HG02885 (cell line): Measurements from ENCODE around the gene RABEPK.
A peak's percentile ranks its signal among the peaks of the same experiment; 100 is the strongest.
"Not testable (repeated sequence)": the region's sequence is repeated elsewhere in the genome, so short reads cannot be mapped to it uniquely, and the experiment has no call there.

Experiments used
- ATAC-seq: cut with Tn5 transposase; IDR thresholded peaks from one replicate; pipeline ENCODE4 v1.9.1; 2021; ENCODE audit warnings: mild to moderate bottlenecking; ENCODE audit not compliant: unreplicated experiment, poor library complexity

RABEPK gene, protein sequence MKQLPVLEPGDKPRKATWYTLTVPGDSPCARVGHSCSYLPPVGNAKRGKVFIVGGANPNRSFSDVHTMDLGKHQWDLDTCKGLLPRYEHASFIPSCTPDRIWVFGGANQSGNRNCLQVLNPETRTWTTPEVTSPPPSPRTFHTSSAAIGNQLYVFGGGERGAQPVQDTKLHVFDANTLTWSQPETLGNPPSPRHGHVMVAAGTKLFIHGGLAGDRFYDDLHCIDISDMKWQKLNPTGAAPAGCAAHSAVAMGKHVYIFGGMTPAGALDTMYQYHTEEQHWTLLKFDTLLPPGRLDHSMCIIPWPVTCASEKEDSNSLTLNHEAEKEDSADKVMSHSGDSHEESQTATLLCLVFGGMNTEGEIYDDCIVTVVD

DNA sequence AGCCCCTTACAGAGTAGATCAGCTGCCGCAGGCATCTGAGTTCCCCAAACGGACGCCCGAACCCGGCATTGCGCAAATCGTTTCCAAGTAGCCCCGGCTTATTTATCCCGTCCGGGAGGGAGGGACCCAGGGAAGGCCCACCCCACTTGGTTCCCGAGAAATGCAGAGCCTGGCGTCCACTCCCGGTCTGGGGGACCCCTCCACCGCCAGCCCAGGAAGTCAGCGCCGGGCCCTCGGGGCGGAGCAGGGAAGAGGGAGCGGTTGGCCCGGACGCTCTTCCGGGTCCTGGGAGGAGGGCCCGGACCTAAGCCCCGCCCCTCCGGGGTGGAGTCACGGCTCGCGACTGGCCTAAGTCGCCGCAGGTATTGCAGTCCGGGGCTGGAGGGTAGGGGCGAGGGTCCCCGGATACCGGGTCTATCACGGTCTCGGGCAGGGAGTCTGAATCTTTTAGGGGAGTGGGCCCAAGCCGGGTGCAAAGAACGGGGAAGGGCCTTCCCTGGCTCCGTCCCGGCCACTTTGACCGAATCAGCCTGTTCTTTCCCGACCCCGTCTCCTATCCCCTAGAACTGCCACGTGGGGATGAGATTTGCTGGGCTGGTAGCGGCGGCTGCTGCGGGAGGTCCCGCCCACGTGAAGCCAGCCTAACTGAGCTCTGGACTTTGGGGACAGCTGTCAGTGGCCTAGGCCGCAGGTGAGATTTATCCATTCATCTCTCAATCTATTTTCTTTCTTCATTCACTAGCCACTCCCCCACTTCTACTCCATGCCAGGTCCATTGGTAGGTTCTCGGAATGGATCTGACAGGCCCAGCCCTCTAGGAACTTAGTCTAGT is at the start of gene RABEPK:
TSS of gene RABEPK (plus strand) at position 327 of the 832 bp plus-strand sequence. CDS start 2,472 bp downstream, outside the sequence.
- peak; percentile 99 for ATAC-seq

DNA sequence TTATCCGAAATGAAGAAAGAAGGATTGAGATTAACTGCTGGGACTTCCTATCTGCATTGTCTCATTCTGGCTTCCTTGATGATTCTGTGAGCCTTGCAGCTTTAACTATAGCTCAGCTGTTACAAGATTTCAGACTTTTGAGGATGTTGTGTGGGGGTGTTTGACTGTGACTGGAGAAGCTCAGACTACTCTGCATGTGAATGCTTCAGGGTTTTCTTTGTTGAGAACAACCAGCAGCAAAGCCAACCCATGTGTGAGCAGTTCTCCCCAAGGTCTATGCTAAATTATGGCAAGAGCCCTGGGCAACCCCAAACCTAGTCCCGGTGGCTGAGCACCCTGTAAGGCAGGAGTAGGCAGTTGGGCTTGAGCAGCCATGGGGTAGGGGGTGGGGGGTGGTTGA is 48.6 kb upstream of the RABEPK start:
- no peak for ATAC-seq

DNA sequence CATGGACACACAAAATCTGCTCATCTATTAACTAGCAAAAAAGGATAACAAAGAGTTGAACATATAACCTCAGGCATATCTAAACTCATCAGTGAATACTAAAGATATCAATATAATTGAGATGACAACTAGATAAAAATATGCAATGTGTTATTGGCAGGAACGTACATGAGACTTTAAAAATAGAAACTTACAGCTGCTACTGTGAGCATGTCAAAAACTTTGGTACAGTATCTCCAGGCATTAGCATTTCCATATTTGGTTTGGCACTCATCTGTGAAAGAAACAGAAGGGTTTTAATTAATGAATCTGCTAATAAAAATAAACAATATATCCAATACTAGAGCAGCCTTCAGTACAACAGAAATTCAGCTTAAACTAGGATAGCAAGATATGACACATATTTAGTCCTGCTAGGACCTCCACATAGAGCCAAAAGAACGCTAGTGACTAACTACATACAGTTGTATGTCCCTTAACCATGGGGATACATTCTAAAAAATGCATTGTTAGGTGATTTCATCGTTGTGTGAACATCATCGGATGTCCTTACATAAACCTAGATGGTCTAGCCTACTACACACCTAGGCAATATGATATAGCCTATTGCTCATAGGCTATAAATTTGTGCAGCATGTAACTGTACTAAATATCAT is 46.5 kb upstream of the RABEPK start:
- no peak for ATAC-seq

DNA sequence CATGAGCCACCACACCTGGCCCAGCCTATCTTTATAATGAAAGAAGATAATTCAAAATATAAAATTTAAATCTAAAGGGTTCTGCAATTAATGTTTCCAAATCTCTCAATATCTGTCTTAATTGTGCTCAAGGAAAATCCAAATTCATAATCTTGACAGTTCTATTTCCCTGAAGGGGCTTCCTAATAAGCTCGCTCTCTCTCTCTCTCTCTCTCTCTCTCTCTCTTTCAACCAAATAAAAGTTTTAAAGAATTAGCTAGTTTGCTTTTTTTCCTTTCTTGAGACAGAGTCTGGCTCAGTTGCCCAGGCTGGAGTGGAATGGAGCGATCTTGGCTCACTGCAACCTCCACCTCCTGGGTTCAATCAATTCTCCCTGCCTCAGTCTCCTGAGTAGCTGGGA is 43.8 kb upstream of the RABEPK start:
- no peak for ATAC-seq

DNA sequence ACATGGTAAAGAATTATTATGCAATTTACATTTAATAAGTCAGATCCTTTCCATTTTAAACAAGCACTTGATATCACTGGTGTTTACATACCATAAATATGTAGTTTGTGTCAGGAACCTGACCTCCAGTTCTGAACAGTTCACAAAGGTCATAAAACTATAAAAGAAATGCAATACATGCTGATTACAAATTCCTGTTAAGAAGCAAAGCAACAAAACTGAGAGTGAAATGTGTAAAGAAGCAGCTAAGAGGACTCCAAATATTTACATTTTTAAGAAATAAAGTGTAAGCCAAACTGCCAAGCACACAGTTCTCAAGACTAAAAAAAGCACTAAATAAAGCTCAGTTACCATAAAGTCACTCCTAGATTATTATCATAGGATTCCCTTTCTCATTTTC is 39.6 kb upstream of the RABEPK start:
- ATAC-seq = no peak

DNA sequence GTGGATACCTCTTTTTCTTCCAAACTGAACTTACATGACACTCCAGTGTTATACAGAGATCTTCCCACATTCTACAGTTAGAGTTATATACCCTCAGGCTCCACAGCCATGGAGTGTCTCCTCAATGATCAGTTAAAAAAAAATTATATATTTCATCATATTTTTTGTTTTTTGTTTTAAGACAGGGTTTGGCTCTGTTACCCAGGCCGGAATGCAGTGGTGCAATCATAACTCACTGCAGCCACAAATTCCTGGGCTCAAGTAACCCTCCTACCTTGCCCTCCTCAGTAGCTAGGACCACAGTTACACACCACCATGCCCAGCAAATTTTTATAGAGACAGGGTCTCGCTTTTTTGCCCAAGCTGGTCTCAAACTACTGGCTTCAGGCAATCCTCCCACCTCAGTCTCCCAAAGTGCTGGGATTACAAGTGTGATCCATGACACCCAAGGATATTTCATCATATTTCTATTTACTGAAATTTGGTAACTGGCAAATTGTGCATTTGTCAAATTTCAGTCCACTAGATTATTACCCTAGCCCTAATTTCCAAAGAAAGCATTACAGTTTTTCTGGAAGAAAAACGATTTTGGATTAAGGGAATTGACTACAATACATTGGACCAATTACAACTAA is 38.9 kb upstream of the RABEPK start:
- ATAC-seq = no peak

DNA sequence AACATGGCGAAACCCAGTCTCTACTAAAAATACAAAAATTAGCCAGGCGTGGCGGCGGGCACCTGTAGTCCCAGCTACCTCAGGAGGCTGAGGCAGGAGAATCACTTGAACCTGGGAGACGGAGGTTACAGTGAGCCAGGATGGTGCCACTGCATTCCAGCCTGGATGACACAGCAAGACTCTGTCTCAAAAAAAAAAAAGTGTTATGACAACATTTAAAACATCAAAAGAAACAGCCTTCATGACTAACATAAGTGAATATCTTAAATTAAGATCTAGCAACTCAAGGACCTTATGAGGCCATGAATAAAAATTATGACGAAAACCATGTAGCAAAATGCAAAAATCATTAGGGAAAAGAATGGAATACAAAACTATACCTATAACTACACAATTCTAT is 37.5 kb upstream of the RABEPK start:
- ATAC-seq = not testable (repeated sequence)

DNA sequence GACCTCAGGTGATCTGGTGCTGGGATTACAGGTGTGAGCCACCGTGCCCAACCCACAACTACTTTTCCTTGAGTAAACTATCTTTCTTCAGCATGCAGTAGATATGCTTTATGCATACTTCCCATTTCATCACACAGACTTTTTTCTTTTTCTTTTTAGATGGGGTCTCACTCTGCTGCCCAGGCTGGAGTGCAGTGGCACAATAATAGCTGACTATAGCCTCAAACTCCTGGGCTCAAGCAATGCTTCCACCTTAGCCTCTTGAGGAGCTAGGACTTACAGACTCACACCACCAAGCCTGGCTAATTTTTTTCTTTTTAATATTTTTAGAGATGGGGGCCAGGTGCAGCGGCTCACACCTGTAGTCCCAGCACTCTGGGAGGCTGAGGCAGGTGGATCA is 33.6 kb upstream of the RABEPK start:
- no peak for ATAC-seq

DNA sequence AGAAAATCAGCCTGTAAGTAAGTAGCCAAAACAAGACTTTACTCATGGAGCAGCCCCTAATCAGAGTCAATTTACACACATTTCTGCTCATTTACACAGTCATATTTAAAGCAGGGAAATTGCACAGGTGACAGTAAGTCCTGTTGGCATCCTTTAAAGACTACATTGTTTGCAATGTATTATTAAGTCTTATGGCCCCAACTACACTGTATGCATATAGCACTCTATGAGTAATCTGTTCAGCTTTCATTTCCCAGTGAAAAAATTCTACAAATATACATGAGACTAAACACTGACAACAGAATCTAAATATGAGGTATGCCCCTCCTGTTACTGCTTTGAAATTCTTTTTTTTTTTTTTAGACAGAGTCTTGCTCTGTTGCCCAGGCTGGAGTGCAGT is 30.4 kb upstream of the RABEPK start:
- no peak for ATAC-seq

DNA sequence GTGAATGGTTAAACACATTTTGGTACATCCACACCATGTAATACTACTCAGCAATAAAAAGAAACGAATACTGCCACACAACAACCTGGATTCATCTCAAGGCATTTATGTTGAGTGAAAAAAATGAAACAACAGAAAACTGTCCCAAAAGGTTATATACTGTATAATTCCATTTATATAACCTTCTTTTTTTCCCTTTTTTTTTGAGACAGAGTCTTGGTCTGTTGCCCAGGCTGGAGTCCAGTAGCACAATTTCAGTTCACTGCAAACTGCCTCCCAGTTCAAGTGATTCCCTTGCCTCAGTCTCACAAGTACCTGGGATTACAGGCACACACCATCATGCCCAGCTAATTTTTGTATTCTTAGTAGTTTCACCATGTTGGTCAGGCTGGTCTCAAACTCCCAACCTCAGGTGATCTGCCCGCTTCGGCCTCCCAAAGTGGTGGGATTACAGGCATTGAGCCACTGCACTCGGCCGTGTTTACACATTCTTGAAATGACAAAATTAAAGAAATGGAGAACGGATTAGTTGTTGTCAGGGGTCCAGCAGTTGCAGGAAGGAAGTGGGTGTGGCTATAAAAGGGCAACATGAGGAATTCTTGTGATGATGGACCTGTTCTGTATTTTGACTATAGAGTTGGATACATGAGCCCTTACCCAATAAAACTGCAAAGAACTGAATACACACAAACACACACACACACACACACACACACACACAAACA is 28.1 kb upstream of the RABEPK start:
- ATAC-seq = no peak

DNA sequence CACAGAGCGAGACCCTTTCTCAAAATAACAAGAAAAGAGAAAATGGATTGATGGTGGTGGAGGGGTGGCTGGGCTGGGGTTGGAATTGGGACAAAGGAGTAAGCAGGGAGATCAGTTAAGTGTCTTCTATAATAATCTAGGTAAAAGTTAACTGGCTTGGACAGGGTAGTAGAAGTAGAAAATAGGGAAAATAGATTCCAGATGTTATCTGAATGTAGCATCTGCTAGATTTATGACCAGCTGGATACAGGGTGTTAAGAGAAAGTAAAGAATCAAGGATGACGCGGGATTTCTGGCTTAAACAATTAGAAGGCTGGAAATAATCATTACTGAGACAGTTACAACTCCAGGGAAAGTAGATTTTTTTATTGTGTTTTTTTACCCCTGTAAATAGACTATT is 23.7 kb upstream of the RABEPK start:
- no peak for ATAC-seq

DNA sequence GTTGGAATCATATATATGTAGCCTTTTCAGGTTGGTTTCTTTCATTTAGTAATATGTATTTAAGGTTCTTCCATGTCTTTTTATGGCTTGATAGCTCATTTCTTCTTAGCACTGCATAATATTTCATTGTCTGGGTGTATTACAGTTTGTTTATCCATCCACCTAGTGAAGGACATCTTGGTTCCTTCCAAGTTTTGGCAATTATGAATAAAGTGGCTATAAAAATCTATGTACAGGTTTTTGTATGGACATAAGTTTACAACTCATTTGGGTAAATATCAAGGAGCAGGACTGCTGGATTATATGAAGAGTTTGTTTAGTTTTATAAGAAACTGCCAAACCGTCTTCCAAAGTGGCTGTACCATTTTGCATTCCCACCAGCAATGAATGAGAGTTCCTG is 22.5 kb upstream of the RABEPK start:
- no peak for ATAC-seq

DNA sequence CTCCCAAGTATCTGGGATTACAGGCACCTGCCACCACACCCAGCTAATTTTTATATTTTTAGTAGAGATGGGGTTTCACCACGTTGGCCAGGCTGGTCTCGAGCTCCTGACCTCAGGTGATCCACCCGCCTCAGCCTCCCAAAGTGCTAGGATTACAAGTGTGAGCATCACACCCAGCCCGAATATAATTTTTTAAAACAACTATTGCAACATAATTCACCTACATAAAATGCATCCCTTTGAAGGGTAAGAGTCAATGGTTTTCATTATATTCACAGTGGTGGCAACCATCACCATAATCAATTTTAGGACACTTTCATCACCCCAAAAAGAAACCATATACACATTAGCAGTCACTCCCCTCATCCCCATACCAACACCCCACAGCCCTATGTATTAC is 20.6 kb upstream of the RABEPK start:
- ATAC-seq = not testable (repeated sequence)

DNA sequence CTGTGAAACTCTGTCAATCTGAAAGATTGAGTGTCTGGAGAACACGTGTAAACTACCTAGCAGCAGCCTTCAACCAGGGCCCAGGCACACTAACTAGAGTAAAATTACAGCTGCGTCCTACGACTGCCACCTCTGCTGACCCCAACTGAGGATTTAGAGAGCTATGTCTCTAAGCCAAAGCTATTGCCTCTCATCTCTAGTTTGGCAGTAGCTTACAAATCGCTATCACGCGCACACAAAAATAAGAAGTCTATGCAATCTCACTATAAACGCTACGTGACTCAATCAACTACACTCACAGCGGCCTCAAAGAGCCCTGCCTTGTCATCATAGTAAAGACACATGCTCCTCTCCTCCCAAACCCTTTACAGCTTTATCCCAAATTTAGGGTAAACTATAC is 19.5 kb upstream of the RABEPK start:
- no peak for ATAC-seq

DNA sequence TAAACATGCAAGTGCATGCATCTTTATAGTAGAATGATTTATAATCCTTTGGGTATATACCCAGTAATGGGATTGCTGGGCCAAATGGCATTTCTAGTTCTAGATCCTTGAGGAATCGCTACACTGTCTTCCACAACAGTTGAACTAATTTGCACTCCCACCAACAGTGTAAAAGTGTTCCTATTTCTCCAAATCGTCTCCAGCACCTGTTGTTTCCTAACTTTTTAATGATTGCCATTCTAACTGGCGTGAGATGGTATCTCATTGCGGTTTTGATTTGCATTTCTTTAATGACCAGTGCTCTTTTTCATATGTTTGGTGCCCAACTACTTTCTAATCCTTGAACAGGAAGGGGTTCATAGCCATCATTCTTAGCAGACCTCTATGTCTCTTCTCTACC is 18.6 kb upstream of the RABEPK start:
- not testable (repeated sequence) for ATAC-seq

DNA sequence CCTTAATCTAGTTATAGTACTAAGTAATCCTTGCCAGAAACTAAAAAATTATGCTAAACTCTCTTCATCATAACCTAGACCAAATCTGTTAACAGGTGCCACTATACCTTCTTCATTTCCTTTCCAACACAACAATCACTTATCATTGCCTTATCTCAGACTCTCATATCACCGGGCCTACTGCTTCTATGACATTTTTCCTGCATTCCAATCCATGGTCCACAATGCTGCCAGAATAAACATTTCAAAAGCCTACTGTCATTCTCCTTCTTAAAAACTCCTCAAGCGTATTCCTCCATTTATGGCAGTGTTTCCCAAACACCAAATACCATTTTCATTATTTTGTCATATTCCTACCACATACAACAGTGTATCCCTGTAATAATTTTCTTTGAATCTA is 17.3 kb upstream of the RABEPK start:
- no peak for ATAC-seq

DNA sequence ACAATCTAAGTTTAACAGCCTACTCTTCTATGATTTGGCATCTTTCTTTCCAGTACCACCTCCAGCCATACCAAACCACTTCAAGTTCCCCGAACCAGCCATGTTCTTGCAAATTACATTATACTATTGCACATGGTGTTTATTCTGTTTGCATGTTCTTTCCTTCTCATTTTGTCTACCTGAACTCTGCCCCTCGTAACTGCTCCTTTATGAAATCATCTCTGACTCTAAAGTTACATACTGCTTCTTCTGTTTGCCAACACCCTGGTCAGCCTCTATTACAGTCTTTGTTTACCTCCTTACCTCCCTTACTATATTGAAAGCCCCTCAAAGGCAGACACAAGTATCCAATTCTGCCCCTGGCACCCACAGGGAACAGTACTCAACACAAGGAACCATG is 16.8 kb upstream of the RABEPK start:
- ATAC-seq = no peak

DNA sequence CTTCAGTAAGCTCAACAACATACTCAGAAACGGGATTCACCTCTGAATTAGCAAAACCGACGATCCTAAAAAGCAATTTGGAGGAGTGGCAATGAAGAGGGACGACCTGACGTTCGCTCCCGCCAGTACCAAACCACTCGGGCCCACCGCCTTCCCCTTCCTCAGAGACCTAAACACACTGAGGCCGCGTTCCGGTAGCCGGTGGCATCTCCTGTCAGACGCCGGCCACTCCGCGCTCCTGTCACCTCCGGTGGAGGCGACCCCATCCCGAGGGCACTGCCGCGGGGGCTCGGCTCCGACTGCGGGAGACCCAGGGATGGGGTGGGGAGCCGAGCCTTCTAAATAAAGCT is 11.4 kb upstream of the RABEPK start:
- ATAC-seq = peak; percentile 21

DNA sequence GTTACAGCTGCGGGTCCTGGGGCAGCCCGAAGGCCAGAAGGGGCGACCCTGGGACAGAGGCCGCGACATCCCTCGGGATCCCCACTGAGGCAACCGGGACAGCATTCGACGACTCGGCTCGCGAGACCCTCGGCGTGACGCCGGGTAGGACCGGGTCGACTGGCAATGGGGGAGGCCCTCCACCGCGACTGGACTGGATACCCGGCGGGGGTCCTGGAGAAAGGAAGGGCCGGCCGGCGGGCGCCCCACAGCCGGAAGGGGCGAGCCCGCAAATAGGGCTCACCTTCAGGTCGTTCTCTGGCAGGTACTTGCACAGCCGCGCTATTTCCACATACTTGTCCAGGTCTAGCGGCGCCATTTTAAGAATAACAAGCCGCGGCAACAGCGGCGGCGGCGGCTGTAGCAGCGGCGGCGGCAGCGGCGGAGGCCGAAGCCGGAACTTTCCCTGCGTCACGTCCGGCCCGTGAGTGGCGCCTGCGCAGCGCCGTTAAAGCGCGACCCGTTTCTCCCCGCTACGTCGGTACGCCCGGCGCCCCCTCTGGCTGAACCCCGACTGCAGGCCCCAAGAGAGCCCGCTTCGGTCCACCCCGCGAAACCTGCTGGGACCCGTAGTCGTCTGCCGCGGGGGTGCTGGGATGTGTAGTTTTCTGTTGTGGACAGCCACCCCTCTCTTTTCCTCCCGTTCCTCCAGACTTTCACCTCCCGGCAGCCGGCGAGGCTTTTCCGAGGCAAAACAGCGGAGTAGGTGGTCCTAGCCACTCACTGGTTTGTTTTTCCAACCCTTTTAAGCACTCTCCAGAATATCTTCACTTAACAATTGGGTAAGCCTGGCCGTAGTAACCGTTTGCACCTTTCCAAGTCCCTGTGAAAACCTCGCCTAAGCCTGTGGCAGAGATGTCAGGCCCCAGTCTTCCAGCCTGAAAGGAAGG is 10.7 kb upstream of the RABEPK start, which contains the start of gene PPP6C:
TSS of gene PPP6C (minus strand) at position 443 of the 929 bp plus-strand sequence. CDS start at position 358, 85 bp downstream.
- peak; percentile 97 for ATAC-seq
